ENCODE measurements around the gene DYNC1I1. TPM values are rescaled to one million over a fixed set of nuclear protein-coding genes. Genes with fewer than 3 reads are reported as not detected.

DYNC1I1 gene
- polyA plus RNA-seq, 1 donor from 2014 or later: 28.9 TPM

- H3K27me3 ChIP-seq (ENCODE audit: insufficient read depth, low read depth, low read length): no peaks in the 10 kb centered on the region
- no peaks in the 10 kb centered on the region for H3K36me3 ChIP-seq (ENCODE audit: insufficient read depth, low read length)
- H3K4me2 ChIP-seq (ENCODE audit: low read length): no peak overlapping the region
- no peak overlapping the region for H3K4me3 ChIP-seq (ENCODE audit: low read length)
- no peak overlapping the region for H3K27ac ChIP-seq (ENCODE audit: low read length)
- no peak for TF ChIP-seq TAF1 (IDR thresholded peaks at IDR 0.05; ENCODE audit: low read depth)
- no peak overlapping the region for H2AFZ ChIP-seq (ENCODE audit: low read depth, low read length)
- no peaks in the 10 kb centered on the region for H3K9me3 ChIP-seq (ENCODE audit: low read length)
- H3F3A ChIP-seq (ENCODE audit: insufficient read depth, low read length, poor library complexity, severe bottlenecking): no peaks in the 10 kb centered on the region
- H3K79me2 ChIP-seq (replicated peaks; ENCODE audit: insufficient read depth, low read length): no peaks in the 10 kb centered on the region
- H3K9ac ChIP-seq (ENCODE audit: low read length): no peak overlapping the region
- H4K20me1 ChIP-seq (ENCODE audit: insufficient read depth): no peaks in the 10 kb centered on the region
- no peaks in the 10 kb centered on the region for H3K9me2 ChIP-seq (ENCODE audit: insufficient read depth, low read length)
Measured at GRCh38 chr7:95927756-95928155, 155.4 kb downstream of the DYNC1I1 start.

GRCh38 chr7:95929710-95930280 is 157.4 kb downstream of the DYNC1I1 start:
- Histone ChIP-seq H3K27ac (ENCODE audit: low read length) (no peak overlapping the region), H3K27me3 (ENCODE audit: insufficient read depth, low read depth, low read length) (no peaks in the 10 kb centered on the region), H3K4me3 (ENCODE audit: low read length) (no peak overlapping the region), H3K9me3 (ENCODE audit: low read length) (no peaks in the 10 kb centered on the region), H3K79me2 (replicated peaks; ENCODE audit: insufficient read depth, low read length) (no peaks in the 10 kb centered on the region), H4K20me1 (ENCODE audit: insufficient read depth) (no peaks in the 10 kb centered on the region), H3K9ac (ENCODE audit: low read length) (no peak overlapping the region), H3K4me2 (ENCODE audit: low read length) (no peak overlapping the region), H3F3A (ENCODE audit: insufficient read depth, low read length, poor library complexity, severe bottlenecking) (no peaks in the 10 kb centered on the region), H2AFZ (ENCODE audit: low read depth, low read length) (no peak overlapping the region), H3K36me3 (ENCODE audit: insufficient read depth, low read length) (no peaks in the 10 kb centered on the region), H3K9me2 (ENCODE audit: insufficient read depth, low read length) (no peaks in the 10 kb centered on the region)
- no peak for TF ChIP-seq SMC3 (conservative IDR thresholded peaks at IDR 0.05; ENCODE audit: poor library complexity)
- no peak for TF ChIP-seq REST (IDR thresholded peaks at IDR 0.05; ENCODE audit: borderline replicate concordance)
- no peak for TF ChIP-seq CTCF (IDR thresholded peaks at IDR 0.05; ENCODE audit: poor library complexity, severe bottlenecking)
- TF ChIP-seq RAD21 (conservative IDR thresholded peaks at IDR 0.05): no peak
- TF ChIP-seq POLR2AphosphoS5 (IDR thresholded peaks at IDR 0.05): no peak
- TF ChIP-seq EZH2 (IDR thresholded peaks at IDR 0.05; ENCODE audit: borderline replicate concordance, insufficient read depth, low read length, poor library complexity, severe bottlenecking): no peak
- no peak for TF ChIP-seq TAF1 (IDR thresholded peaks at IDR 0.05; ENCODE audit: low read depth)
- TF ChIP-seq EP300 (conservative IDR thresholded peaks at IDR 0.05; ENCODE audit: poor library complexity, severe bottlenecking): no peak
- no peak for TF ChIP-seq MXI1 (conservative IDR thresholded peaks at IDR 0.05; ENCODE audit: poor library complexity, severe bottlenecking)

Data from neural cell (in vitro differentiated cells).